DMS 273 treated with DMSO at 0.1 percent for 48 hours (cell line): Measurements from ENCODE around the gene TEX19.
A peak's percentile ranks its signal among the peaks of the same experiment; 100 is the strongest.
"Not testable (repeated sequence)": the region's sequence is repeated elsewhere in the genome, so short reads cannot be mapped to it uniquely, and the experiment has no call there.

Experiments
- DNase-seq: peaks from one replicate; lab custom pipeline; 2025; lab: John Stamatoyannopoulos, UW

The TEX19 gene

GRCh38 chr17:82338858-82339633 lies 20.0 kb upstream of the TEX19 start:
- DNase-seq = no peak

GRCh38 chr17:82339634-82340580 lies 19.1 kb upstream of the TEX19 start:
- no peak for DNase-seq

- DNase-seq = no peak
These were observed 16.5 kb upstream of the TEX19 start for GRCh38 chr17:82342361-82343079.

GRCh38 chr17:82343560-82343959 lies 15.5 kb upstream of the TEX19 start:
- DNase-seq = no peak

GRCh38 chr17:82344175-82344907 lies 14.7 kb upstream of the TEX19 start:
- DNase-seq = no peak

- DNase-seq = no peak
These were observed 13.7 kb upstream of the TEX19 start for GRCh38 chr17:82345151-82345976.

GRCh38 chr17:82346342-82347300 lies 12.4 kb upstream of the TEX19 start:
- no peak for DNase-seq

- DNase-seq = not testable (repeated sequence)
These were observed 11.1 kb upstream of the TEX19 start for GRCh38 chr17:82347994-82348393.

GRCh38 chr17:82348434-82348833 lies 10.6 kb upstream of the TEX19 start:
- no peak for DNase-seq

GRCh38 chr17:82348866-82349265 lies 10.2 kb upstream of the TEX19 start:
- DNase-seq = no peak

GRCh38 chr17:82349287-82349701 lies 9.8 kb upstream of the TEX19 start:
- no peak for DNase-seq

GRCh38 chr17:82350182-82351030 lies 8.6 kb upstream of the TEX19 start:
- DNase-seq = no peak

GRCh38 chr17:82351254-82351712 lies 7.8 kb upstream of the TEX19 start:
- no peak for DNase-seq

- DNase-seq = peak; percentile 62
These were observed 7.1 kb upstream of the TEX19 start for GRCh38 chr17:82351713-82352488.

- DNase-seq = no peak
These were observed 5.6 kb upstream of the TEX19 start for GRCh38 chr17:82353484-82353883.

- DNase-seq = no peak
These were observed 4.2 kb upstream of the TEX19 start for GRCh38 chr17:82354804-82355308.

GRCh38 chr17:82355770-82356427 lies 3.1 kb upstream of the TEX19 start:
- DNase-seq = no peak
